Measurements from ENCODE around the gene ARF4. TPM values are rescaled to one million over a fixed set of nuclear protein-coding genes. Genes with fewer than 3 reads are reported as not detected.

The ARF4 gene
- total RNA-seq, 1 donor from 2014 or later: 133 TPM

DNA sequence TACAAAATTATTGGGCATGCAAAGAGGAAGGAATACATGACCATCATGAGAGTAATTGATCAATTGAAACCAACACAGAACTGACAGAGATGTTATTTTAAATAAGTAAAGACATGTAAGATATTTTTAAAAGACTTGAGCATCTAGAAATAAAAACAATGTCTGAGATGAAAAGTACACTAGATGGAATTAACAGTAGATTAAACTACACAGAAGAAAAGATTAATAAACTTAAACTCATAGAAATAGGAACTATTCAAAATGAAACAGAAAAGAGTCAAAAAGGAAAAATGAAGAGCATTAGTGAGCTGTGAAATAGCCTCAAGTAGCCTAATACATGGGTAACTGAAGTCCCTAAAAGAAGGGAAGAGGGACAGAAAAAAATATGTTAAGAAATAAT lies 8.5 kb upstream of the ARF4 start:
- Mint-ChIP-seq H3K9me3 (ENCODE audit: low read depth) (peaks cover 21% of the 10 kb centered on the region), H3K4me3 (ENCODE audit: low read depth) (no peak overlapping the region), H3K27me3 (no peaks in the 10 kb centered on the region), H3K4me1 (ENCODE audit: low read depth) (no peaks in the 10 kb centered on the region), H3K27ac (no peak overlapping the region), H3K36me3 (ENCODE audit: insufficient read depth) (peaks cover 19% of the 10 kb centered on the region)
- no peak for DNase-seq (ENCODE audit: low spot score, unreplicated experiment)
- TF ChIP-seq, protein P1, sequence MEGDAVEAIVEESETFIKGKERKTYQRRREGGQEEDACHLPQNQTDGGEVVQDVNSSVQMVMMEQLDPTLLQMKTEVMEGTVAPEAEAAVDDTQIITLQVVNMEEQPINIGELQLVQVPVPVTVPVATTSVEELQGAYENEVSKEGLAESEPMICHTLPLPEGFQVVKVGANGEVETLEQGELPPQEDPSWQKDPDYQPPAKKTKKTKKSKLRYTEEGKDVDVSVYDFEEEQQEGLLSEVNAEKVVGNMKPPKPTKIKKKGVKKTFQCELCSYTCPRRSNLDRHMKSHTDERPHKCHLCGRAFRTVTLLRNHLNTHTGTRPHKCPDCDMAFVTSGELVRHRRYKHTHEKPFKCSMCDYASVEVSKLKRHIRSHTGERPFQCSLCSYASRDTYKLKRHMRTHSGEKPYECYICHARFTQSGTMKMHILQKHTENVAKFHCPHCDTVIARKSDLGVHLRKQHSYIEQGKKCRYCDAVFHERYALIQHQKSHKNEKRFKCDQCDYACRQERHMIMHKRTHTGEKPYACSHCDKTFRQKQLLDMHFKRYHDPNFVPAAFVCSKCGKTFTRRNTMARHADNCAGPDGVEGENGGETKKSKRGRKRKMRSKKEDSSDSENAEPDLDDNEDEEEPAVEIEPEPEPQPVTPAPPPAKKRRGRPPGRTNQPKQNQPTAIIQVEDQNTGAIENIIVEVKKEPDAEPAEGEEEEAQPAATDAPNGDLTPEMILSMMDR (IDR thresholded peaks at IDR 0.05; ENCODE audit: unreplicated experiment): no peak

DNA sequence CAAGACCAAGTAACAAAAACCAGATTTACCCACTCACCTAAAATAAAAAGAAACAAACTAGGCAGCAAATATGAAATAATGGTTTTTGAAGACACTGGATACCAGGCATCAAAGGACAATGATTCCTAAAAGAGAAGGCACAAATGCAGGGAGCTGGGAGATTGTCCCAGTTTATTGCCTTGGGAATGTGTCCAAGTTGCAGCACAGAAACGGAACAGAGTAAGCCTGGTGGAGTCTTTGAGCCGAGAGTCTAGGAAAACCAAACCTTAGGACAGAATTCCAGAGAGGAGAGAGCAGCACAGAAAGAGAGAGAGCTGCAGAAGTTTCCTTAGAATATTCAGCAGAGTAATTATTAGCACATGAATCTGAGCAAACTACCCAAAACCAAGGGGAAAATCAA lies 7.8 kb upstream of the ARF4 start:
- Mint-ChIP-seq H3K4me3 (ENCODE audit: low read depth) (no peak overlapping the region), H3K27ac (no peak overlapping the region), H3K4me1 (ENCODE audit: low read depth) (no peaks in the 10 kb centered on the region), H3K9me3 (ENCODE audit: low read depth) (peaks cover 21% of the 10 kb centered on the region), H3K36me3 (ENCODE audit: insufficient read depth) (peaks cover 18% of the 10 kb centered on the region), H3K27me3 (no peaks in the 10 kb centered on the region)
- TF ChIP-seq, protein P1 (IDR thresholded peaks at IDR 0.05; ENCODE audit: unreplicated experiment): no peak
- DNase-seq (ENCODE audit: low spot score, unreplicated experiment): no peak

DNA sequence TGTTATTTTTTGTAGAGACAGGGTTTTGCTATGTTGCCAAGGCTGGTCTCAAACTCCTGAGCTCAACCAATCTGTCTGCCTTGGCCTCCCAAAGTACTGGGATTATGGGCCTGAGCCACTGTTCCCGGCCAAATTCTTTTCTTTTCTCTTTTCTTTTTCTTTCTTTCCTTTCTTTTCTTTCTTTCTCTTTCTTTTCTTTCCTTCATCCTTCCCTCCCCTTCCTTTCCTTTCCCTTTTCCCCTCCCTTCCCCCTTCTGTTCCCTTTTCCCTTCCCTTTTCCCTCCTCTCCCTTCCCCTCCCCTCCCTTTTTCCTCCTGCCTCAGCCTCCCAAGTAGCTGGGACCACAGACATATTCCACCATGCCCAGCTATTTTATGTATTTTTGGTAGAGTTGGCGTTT lies 3.1 kb upstream of the ARF4 start:
- Mint-ChIP-seq H3K36me3 (ENCODE audit: insufficient read depth) (no peaks in the 10 kb centered on the region), H3K4me1 (ENCODE audit: low read depth) (peaks cover 19% of the 10 kb centered on the region), H3K27ac (no peak overlapping the region), H3K27me3 (no peaks in the 10 kb centered on the region), H3K4me3 (ENCODE audit: low read depth) (no peak overlapping the region), H3K9me3 (ENCODE audit: low read depth) (no peaks in the 10 kb centered on the region)
- TF ChIP-seq, protein P1 (IDR thresholded peaks at IDR 0.05; ENCODE audit: unreplicated experiment): no peak
- no peak for DNase-seq (ENCODE audit: low spot score, unreplicated experiment)

DNA sequence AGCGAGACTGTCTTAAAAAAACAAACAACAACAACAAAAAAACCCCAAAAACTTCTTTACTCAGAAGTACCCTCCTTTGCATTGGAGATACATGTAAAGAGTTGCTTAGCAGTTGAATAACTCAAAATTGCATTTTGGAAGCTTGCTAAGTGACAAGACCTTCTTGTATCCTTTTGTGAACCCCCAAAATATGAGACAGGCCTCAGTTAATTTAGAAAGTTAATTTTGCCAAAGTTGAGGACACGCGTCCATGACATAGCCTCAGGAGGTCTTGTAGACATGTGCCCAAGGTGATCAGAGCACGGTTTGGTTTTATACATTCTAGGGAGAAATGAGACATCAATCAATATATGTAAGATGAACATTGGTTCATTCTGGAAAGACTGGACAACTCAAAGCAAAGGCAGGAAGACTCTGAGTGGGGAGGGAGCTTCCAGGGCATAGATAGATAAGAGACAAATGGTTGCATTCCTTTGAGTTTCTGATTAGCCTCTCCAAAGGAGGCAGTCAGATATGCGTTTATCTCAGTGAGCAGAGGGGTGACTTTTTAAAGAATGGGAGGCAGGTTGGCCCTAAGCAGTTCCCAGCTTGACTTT lies 1.7 kb upstream of the ARF4 start:
- H3K27ac Mint-ChIP-seq: peak overlapping the region; percentile 100
- H3K4me1 Mint-ChIP-seq (ENCODE audit: low read depth): peaks cover 29% of the 10 kb centered on the region
- DNase-seq (ENCODE audit: low spot score, unreplicated experiment): no peak
- peak overlapping the region; percentile 92 for H3K4me3 Mint-ChIP-seq (ENCODE audit: low read depth)
- no peaks in the 10 kb centered on the region for H3K9me3 Mint-ChIP-seq (ENCODE audit: low read depth)
- H3K36me3 Mint-ChIP-seq (ENCODE audit: insufficient read depth): peaks cover 6% of the 10 kb centered on the region
- TF ChIP-seq, protein P1 (IDR thresholded peaks at IDR 0.05; ENCODE audit: unreplicated experiment): no peak
- no peaks in the 10 kb centered on the region for H3K27me3 Mint-ChIP-seq

DNA sequence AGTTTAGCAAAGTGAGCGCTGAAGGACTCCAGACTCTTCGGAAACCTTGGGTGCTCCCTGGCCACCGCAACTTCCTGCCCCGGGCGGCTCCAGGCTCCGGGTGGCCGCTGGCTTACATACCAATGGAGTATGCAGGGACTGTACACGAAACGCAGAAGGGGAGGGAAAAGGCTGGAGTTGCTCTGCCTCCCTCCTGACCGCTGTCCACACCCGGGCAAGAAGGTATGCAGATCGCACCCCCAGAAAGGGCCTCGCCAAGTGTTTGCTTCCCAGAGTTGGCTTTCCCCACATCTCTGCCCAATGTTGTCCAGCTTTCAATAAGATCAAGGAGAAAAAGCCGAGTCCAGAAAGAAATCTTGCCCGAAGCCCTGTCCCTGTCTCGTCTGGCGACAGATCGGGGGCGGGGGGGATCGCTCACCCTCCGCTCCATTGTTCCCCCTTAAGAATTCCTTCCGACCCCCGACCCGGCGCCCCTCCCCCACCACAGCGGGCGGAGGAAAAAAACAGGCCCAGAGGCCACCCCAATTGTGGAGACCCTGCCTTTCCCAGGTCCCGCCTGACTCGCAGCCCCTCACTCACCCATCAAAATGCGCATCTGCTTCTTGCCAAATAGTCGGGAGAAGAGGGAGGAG lies 533 bp downstream of the ARF4 start:
- H3K27ac Mint-ChIP-seq: peak overlapping the region; percentile 100
- peaks cover 9% of the 10 kb centered on the region for H3K36me3 Mint-ChIP-seq (ENCODE audit: insufficient read depth)
- peak; percentile 51 for DNase-seq (ENCODE audit: low spot score, unreplicated experiment)
- peaks cover 35% of the 10 kb centered on the region for H3K4me1 Mint-ChIP-seq (ENCODE audit: low read depth)
- no peaks in the 10 kb centered on the region for H3K9me3 Mint-ChIP-seq (ENCODE audit: low read depth)
- no peaks in the 10 kb centered on the region for H3K27me3 Mint-ChIP-seq
- H3K4me3 Mint-ChIP-seq (ENCODE audit: low read depth): peak overlapping the region; percentile 92
- TF ChIP-seq, protein P1 (IDR thresholded peaks at IDR 0.05; ENCODE audit: unreplicated experiment): no peak
